Endodermal cell (in vitro differentiated cells): Measurements from ENCODE around the gene APEH. TPM values are rescaled to one million over a fixed set of nuclear protein-coding genes. Genes with fewer than 3 reads are reported as not detected.
A peak's percentile ranks its signal among the peaks of the same experiment; 100 is the strongest.

ENCODE experiments used
- DNase-seq: peaks from one replicate; pipeline ENCODE4 v3.0.0-alpha.2; 2017
- H3K27ac ChIP-seq: 2 replicates; pipeline ENCODE4 v1.5.1; 2013; ENCODE audit warnings: mild to moderate bottlenecking, low read depth, low read length, moderate library complexity
- H3K27me3 ChIP-seq: 2 replicates; pipeline ENCODE4 v1.6.1; 2013; ENCODE audit warnings: mild to moderate bottlenecking, low read length, moderate library complexity; ENCODE audit not compliant: insufficient read depth, control insufficient read depth, poor library complexity, severe bottlenecking
- H3K36me3 ChIP-seq: 2 replicates; pipeline ENCODE4 v1.7.0; 2013; ENCODE audit warnings: mild to moderate bottlenecking, low read length, moderate library complexity; ENCODE audit not compliant: control insufficient read depth, insufficient read depth
- H3K4me1 ChIP-seq: one replicate; pipeline ENCODE4 v1.7.0; 2013; ENCODE audit warnings: low read length; ENCODE audit not compliant: control insufficient read depth, insufficient read depth
- H3K4me3 ChIP-seq: 2 replicates; pipeline ENCODE4 v1.5.1; 2013; ENCODE audit warnings: mild to moderate bottlenecking, low read length, moderate library complexity
- H3K9ac ChIP-seq: 2 replicates; pipeline ENCODE4 v1.6.1; 2013; ENCODE audit warnings: mild to moderate bottlenecking, low read length, moderate library complexity; ENCODE audit not compliant: poor library complexity, severe bottlenecking; ENCODE audit errors: extremely low read depth
- H3K9me3 ChIP-seq: 2 replicates; pipeline ENCODE4 v1.6.1; 2013; ENCODE audit warnings: mild to moderate bottlenecking, low read length, moderate library complexity; ENCODE audit not compliant: control insufficient read depth
- H3K27ac Mint-ChIP-seq: 2 replicates; pipeline ENCODE4 v1.8.0; 2020; ENCODE audit warnings: mixed read lengths
- H3K27me3 Mint-ChIP-seq: 2 replicates; pipeline ENCODE4 v1.8.0; 2021; ENCODE audit warnings: mild to moderate bottlenecking, mixed read lengths; ENCODE audit not compliant: insufficient read depth
- H3K36me3 Mint-ChIP-seq: 2 replicates; pipeline ENCODE4 v1.8.0; 2020; ENCODE audit warnings: low read depth, mixed read lengths
- H3K4me1 Mint-ChIP-seq: 2 replicates; pipeline ENCODE4 v1.8.0; 2020; ENCODE audit warnings: mixed read lengths
- H3K4me3 Mint-ChIP-seq: 2 replicates; pipeline ENCODE4 v1.8.0; 2020; ENCODE audit warnings: mild to moderate bottlenecking, moderate library complexity, mixed read lengths
- H3K9me3 Mint-ChIP-seq: 2 replicates; pipeline ENCODE4 v1.8.0; 2020; ENCODE audit warnings: mild to moderate bottlenecking, mixed read lengths
- CTCF ChIP-seq: fragments of 200-600 bp; sonication (generic); conservative IDR thresholded peaks from 2 replicates; pipeline ENCODE4 v1.5.0; 2021; ENCODE audit warnings: antibody characterized with exemption, mild to moderate bottlenecking
- WGBS, 2 experiments: methylation state at CpG; one replicate each; pipeline versions ENCODE4 v1.1.5 to v1.1.7; 2013; ENCODE audit warnings: missing lambda C conversion rate in 2 of 2, mixed read lengths in 1 of 2; ENCODE audit not compliant: insufficient coverage in 1 of 2, insufficient read length in 1 of 2; 5-methylcytosine and 5-hydroxymethylcytosine counted together
- total RNA-seq, 2 donors: library from RNA; stranded (reverse); fragmentation: NEBNext Ultra II Directional in 1 of 2; extraction: Animal tissue kit (Norgen Biotek cat#: 25700) in 1 of 2; gene quantifications; 2 replicates in 1 of 2; 3 replicates in 1 of 2; pipeline ENCODE4 v1.2.1, GENCODE V29; 2021

The APEH gene
- total RNA-seq, 2 donors from 2014 or later: 188 to 216 TPM

GRCh38 chr3:49709852-49710251 is 35.7 kb downstream of the APEH start:
- 94 to 97% methylated on average over 5 to 8 of the region's 8 CpGs for WGBS, 2 experiments
- no peak overlapping the region for H3K9ac ChIP-seq
- no peak overlapping the region for H3K4me3 ChIP-seq
- no peak overlapping the region for H3K4me3 Mint-ChIP-seq
- H3K36me3 ChIP-seq: no peaks in the 10 kb centered on the region
- TF ChIP-seq CTCF: no peak
- no peaks in the 10 kb centered on the region for H3K9me3 ChIP-seq
- H3K27me3 ChIP-seq: no peaks in the 10 kb centered on the region
- H3K27me3 Mint-ChIP-seq: no peaks in the 10 kb centered on the region
- H3K4me1 Mint-ChIP-seq: no peaks in the 10 kb centered on the region
- no peaks in the 10 kb centered on the region for H3K9me3 Mint-ChIP-seq
- H3K27ac Mint-ChIP-seq: no peak overlapping the region
- H3K4me1 ChIP-seq: no peaks in the 10 kb centered on the region
- no peak for DNase-seq
- no peak overlapping the region for H3K27ac ChIP-seq
- H3K36me3 Mint-ChIP-seq: peaks cover 11% of the 10 kb centered on the region

GRCh38 chr3:49711489-49711888 is 37.3 kb downstream of the APEH start:
- no peaks in the 10 kb centered on the region for H3K9me3 Mint-ChIP-seq

GRCh38 chr3:49712166-49712565 is 38.0 kb downstream of the APEH start:
- no peak overlapping the region for H3K4me3 Mint-ChIP-seq
- peaks cover 23% of the 10 kb centered on the region for H3K36me3 Mint-ChIP-seq
- peak overlapping the region; percentile 39 for H3K27ac Mint-ChIP-seq
- no peaks in the 10 kb centered on the region for H3K36me3 ChIP-seq
- TF ChIP-seq CTCF: no peak
- no peak overlapping the region for H3K27ac ChIP-seq
- H3K4me3 ChIP-seq: no peak overlapping the region
- H3K27me3 Mint-ChIP-seq: no peaks in the 10 kb centered on the region
- H3K4me1 Mint-ChIP-seq: no peaks in the 10 kb centered on the region
- no peaks in the 10 kb centered on the region for H3K9me3 ChIP-seq
- H3K27me3 ChIP-seq: no peaks in the 10 kb centered on the region
- no peaks in the 10 kb centered on the region for H3K4me1 ChIP-seq
- no peaks in the 10 kb centered on the region for H3K9me3 Mint-ChIP-seq
- no peak for DNase-seq
- H3K9ac ChIP-seq: no peak overlapping the region
- WGBS, 2 experiments: 93 to 95% methylated on average over 10 to 11 of the region's 11 CpGs

More at GRCh38 chr3:49711489-49711888, 37.3 kb downstream of the APEH start:
- H3K27me3 ChIP-seq: no peaks in the 10 kb centered on the region
- DNase-seq: no peak
- 95 to 97% methylated on average over 5 of the region's 5 CpGs for WGBS, 2 experiments
- TF ChIP-seq CTCF: no peak
- peaks cover 23% of the 10 kb centered on the region for H3K36me3 Mint-ChIP-seq
- no peaks in the 10 kb centered on the region for H3K4me1 Mint-ChIP-seq
- no peaks in the 10 kb centered on the region for H3K4me1 ChIP-seq
- H3K4me3 ChIP-seq: no peak overlapping the region
- H3K4me3 Mint-ChIP-seq: no peak overlapping the region
- no peaks in the 10 kb centered on the region for H3K36me3 ChIP-seq
- H3K9ac ChIP-seq: no peak overlapping the region
- H3K27ac Mint-ChIP-seq: no peak overlapping the region
- H3K27ac ChIP-seq: no peak overlapping the region
- H3K9me3 ChIP-seq: no peaks in the 10 kb centered on the region
- H3K27me3 Mint-ChIP-seq: no peaks in the 10 kb centered on the region
